ENCODE measurements around the gene GPR31.
"Not testable (repeated sequence)": the region's sequence is repeated elsewhere in the genome, so short reads cannot be mapped to it uniquely, and the experiment has no call there.

Gene GPR31

DNA sequence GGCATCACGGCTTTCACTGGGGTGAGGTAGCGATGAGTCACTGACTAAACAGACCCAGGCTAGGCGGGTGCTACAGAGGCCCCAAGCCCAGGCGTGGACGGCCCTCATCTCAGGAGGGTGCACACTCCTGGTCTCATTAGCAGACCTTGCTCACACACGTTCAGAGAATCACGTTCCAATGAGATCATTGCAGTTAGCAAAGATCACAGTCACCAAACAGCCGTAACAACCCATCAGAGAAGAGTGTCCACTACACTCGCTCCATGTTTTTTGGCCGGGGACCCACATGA is 46.2 kb upstream of the GPR31 start:
- H3K36me3 ChIP-seq (ENCODE audit: control insufficient read depth in 2 of 2, insufficient read depth in 1 of 2, low read length in 2 of 2); POLR2A ChIA-PET; H3K4me3 ChIP-seq (ENCODE audit: low read depth, low read length); H3K9me3 ChIP-seq (ENCODE audit: control insufficient read depth, insufficient read depth, low read depth, low read length); H3K4me1 ChIP-seq (ENCODE audit: control insufficient read depth, insufficient read depth, low read length); CTCF ChIA-PET; H3K27ac ChIP-seq (ENCODE audit: extremely low read depth, low read depth, low read length): not testable (repeated sequence)
- TF ChIP-seq, protein P1, sequence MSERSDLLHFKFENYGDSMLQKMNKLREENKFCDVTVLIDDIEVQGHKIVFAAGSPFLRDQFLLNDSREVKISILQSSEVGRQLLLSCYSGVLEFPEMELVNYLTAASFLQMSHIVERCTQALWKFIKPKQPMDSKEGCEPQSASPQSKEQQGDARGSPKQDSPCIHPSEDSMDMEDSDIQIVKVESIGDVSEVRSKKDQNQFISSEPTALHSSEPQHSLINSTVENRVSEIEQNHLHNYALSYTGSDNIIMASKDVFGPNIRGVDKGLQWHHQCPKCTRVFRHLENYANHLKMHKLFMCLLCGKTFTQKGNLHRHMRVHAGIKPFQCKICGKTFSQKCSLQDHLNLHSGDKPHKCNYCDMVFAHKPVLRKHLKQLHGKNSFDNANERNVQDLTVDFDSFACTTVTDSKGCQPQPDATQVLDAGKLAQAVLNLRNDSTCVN (tag by site-specific recombination; optimal IDR thresholded peaks at IDR 0.05): peak; percentile 27

DNA sequence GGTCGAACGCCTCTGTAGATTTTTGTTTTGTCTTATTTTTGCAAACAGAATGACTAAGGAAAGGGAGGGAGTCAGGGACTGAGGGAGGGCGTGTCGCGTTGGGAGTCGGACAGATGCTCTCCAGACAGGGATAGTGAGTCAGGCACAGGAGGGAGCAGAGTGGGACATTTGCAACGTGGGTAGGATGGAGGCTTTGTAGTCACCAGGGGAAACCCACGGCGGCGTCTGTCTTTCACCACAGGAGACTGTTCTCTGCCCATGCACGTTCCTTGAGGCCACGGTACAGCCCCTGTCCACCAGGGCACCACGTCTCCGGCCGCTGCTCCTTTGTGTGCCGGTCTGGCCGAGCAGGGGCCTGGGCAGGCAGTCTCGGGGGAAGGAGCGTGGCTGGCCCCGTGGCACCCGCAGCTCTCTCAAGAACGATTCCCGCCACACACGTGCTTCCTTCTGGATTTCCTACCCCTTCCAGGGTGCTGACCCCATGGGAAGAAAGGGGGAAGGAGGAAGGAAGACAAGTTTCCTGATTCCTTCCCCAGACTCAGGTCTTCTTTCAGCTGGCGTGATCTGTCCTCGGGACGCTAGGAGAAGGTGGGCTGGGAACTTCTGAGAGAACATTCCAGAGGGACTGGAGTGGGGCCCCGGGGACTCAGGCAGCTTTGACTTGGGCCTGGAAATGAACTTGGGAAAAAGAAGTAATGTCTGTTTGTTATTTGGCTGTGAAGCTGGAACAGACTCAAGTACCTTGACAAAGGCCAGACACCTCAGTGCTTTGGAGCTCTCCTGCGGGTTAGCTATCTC is 45.7 kb upstream of the GPR31 start:
- H3K9me3 ChIP-seq (ENCODE audit: control insufficient read depth, insufficient read depth, low read depth, low read length); CTCF ChIA-PET; POLR2A ChIA-PET; H3K4me1 ChIP-seq (ENCODE audit: control insufficient read depth, insufficient read depth, low read length); H3K36me3 ChIP-seq (ENCODE audit: control insufficient read depth in 2 of 2, insufficient read depth in 1 of 2, low read length in 2 of 2); H3K4me3 ChIP-seq (ENCODE audit: low read depth, low read length): not testable (repeated sequence)
- peak overlapping the region; percentile 69 for H3K27ac ChIP-seq (ENCODE audit: extremely low read depth, low read depth, low read length)

DNA sequence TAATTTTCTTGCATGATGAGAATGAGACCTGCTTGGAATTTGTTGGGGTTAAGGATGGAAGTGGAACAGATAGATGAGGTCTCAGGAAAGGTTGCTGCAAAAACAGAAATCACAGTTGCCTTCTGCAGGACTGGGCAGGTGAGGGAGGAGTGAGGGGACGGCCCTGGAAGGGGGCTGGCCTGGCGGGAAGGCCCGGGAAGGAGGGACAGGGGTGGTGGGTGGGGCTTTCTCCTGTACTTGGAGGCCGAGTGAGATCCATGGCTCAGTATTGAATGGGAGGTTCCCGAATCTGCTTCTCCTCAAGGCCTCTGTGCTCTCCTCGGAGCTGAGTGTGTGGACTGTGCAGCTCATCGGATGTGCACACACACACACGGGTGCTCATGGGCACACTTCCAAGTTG is 44.8 kb upstream of the GPR31 start:
- H3K4me1 ChIP-seq (ENCODE audit: control insufficient read depth, insufficient read depth, low read length); POLR2A ChIA-PET; CTCF ChIA-PET: not testable (repeated sequence)

DNA sequence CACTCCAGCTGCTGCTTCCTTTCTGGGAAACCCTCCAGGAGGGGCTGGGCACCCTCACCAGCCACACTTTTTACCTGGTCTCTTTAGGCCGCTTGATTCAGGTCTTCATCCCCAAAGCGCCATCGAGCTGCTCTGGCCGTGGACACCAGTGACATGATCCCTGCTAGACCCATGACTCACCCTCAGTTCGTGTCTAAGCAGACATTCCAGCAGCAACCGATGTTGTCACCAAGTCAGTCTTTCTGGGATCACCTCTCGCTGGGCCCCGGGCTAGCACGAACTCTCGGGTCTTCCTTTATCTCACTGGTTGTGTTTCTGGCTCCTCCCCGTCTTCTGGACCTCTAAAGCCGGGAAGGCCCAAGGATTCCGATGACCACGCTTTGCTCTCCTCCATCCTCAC is 43.0 kb upstream of the GPR31 start:
- ChIA-PET POLR2A (no interaction called here), CTCF (no interaction called here)
- Histone ChIP-seq H3K9me3 (ENCODE audit: control insufficient read depth, insufficient read depth, low read depth, low read length) (no peaks in the 10 kb centered on the region), H3K36me3 (ENCODE audit: control insufficient read depth in 2 of 2, insufficient read depth in 1 of 2, low read length in 2 of 2) (no peaks in the 10 kb centered on the region), H3K27ac (ENCODE audit: extremely low read depth, low read depth, low read length) (no peak overlapping the region), H3K4me3 (ENCODE audit: low read depth, low read length) (no peak overlapping the region), H3K4me1 (ENCODE audit: control insufficient read depth, insufficient read depth, low read length) (no peaks in the 10 kb centered on the region)
- TF ChIP-seq SALL2 (tag by site-specific recombination; IDR thresholded peaks at IDR 0.05; ENCODE audit: borderline replicate concordance) (no peak), ZEB2 (tag by site-specific recombination; IDR thresholded peaks at IDR 0.05) (no peak), ZNF24 (tag by site-specific recombination; IDR thresholded peaks at IDR 0.05) (no peak), KLF9 (tag by site-specific recombination; IDR thresholded peaks at IDR 0.05; ENCODE audit: low read depth) (no peak), ZNF133 (tag by site-specific recombination; IDR thresholded peaks at IDR 0.05) (no peak), ZNF660 (tag by site-specific recombination; IDR thresholded peaks at IDR 0.05) (no peak), ZNF701 (tag by site-specific recombination; IDR thresholded peaks at IDR 0.05) (no peak), ZNF146 (tag by site-specific recombination; IDR thresholded peaks at IDR 0.05) (no peak), ZNF707 (tag by site-specific recombination; IDR thresholded peaks at IDR 0.05) (no peak), ZFP69B (tag by site-specific recombination; IDR thresholded peaks at IDR 0.05) (no peak), ZBTB17 (tag by site-specific recombination; IDR thresholded peaks at IDR 0.05) (no peak), ZNF274 (IDR thresholded peaks at IDR 0.05; ENCODE audit: low read length) (no peak), ZNF274 (tag by site-specific recombination; IDR thresholded peaks at IDR 0.05; ENCODE audit: borderline replicate concordance) (no peak), ZBTB1 (tag by site-specific recombination; IDR thresholded peaks at IDR 0.05) (no peak)
- TF ChIP-seq, protein P2, sequence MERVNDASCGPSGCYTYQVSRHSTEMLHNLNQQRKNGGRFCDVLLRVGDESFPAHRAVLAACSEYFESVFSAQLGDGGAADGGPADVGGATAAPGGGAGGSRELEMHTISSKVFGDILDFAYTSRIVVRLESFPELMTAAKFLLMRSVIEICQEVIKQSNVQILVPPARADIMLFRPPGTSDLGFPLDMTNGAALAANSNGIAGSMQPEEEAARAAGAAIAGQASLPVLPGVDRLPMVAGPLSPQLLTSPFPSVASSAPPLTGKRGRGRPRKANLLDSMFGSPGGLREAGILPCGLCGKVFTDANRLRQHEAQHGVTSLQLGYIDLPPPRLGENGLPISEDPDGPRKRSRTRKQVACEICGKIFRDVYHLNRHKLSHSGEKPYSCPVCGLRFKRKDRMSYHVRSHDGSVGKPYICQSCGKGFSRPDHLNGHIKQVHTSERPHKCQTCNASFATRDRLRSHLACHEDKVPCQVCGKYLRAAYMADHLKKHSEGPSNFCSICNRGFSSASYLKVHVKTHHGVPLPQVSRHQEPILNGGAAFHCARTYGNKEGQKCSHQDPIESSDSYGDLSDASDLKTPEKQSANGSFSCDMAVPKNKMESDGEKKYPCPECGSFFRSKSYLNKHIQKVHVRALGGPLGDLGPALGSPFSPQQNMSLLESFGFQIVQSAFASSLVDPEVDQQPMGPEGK (tag by site-specific recombination; IDR thresholded peaks at IDR 0.05): no peak
- TF ChIP-seq, protein P3, sequence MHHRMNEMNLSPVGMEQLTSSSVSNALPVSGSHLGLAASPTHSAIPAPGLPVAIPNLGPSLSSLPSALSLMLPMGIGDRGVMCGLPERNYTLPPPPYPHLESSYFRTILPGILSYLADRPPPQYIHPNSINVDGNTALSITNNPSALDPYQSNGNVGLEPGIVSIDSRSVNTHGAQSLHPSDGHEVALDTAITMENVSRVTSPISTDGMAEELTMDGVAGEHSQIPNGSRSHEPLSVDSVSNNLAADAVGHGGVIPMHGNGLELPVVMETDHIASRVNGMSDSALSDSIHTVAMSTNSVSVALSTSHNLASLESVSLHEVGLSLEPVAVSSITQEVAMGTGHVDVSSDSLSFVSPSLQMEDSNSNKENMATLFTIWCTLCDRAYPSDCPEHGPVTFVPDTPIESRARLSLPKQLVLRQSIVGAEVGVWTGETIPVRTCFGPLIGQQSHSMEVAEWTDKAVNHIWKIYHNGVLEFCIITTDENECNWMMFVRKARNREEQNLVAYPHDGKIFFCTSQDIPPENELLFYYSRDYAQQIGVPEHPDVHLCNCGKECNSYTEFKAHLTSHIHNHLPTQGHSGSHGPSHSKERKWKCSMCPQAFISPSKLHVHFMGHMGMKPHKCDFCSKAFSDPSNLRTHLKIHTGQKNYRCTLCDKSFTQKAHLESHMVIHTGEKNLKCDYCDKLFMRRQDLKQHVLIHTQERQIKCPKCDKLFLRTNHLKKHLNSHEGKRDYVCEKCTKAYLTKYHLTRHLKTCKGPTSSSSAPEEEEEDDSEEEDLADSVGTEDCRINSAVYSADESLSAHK (tag by site-specific recombination; IDR thresholded peaks at IDR 0.05): no peak
- TF ChIP-seq, protein P4, sequence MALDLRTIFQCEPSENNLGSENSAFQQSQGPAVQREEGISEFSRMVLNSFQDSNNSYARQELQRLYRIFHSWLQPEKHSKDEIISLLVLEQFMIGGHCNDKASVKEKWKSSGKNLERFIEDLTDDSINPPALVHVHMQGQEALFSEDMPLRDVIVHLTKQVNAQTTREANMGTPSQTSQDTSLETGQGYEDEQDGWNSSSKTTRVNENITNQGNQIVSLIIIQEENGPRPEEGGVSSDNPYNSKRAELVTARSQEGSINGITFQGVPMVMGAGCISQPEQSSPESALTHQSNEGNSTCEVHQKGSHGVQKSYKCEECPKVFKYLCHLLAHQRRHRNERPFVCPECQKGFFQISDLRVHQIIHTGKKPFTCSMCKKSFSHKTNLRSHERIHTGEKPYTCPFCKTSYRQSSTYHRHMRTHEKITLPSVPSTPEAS (tag by site-specific recombination; IDR thresholded peaks at IDR 0.05): no peak

More for the DNA sequence above, 44.8 kb upstream of the GPR31 start:
- H3K4me3 ChIP-seq (ENCODE audit: low read depth, low read length); H3K36me3 ChIP-seq (ENCODE audit: control insufficient read depth in 2 of 2, insufficient read depth in 1 of 2, low read length in 2 of 2); H3K27ac ChIP-seq (ENCODE audit: extremely low read depth, low read depth, low read length); H3K9me3 ChIP-seq (ENCODE audit: control insufficient read depth, insufficient read depth, low read depth, low read length): not testable (repeated sequence)
